ENCODE results near the gene SYNDIG1L.

SYNDIG1L gene

DNA sequence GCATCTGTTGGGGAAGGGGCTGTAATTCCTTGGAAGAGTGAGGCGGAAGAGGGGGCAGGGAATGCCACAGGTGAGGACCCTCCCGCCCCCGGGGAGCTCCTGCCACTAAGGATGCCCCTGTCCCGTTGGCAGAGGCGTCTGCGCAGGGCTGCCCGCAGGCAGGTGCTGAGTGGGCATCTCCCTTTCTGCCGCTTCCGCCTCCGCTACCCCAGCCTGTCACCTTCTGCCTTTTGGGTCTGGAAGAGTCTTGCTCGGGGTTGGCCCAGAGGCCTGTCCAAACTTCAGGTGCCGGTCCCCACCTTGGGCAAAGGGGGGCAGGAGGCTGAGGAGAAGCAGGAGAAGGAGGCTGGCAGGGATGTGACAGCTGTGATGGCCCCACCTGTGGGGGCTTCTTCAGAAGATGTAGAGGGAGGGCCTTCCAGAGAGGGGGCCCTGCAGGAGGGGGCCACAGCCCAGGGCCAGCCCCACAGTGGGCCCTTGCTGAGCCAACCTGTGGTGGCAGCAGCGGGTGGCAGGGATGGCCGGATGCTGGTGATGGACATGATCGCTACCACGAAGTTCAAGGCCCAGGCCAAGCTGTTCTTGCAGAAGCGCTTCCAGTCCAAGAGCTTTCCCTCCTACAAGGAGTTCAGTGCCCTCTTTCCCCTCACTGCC is 67.7 kb downstream of the SYNDIG1L start:
- DNase-seq, result no peak

DNA sequence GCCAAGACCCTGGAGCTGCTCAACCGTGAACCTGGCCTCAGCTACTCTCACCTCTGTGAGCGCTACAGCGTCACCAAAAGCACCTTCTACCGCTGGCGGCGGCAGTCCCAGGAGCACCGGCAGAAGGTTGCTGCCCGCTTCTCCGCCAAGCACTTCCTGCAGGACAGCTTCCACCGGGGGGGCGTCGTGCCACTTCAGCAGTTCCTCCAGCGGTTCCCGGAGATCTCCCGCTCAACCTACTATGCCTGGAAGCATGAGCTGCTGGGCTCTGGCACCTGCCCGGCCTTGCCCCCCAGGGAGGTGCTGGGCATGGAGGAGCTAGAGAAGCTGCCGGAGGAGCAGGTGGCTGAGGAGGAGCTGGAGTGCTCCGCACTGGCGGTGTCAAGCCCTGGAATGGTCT is 68.4 kb downstream of the SYNDIG1L start:
- no peak for DNase-seq

DNA sequence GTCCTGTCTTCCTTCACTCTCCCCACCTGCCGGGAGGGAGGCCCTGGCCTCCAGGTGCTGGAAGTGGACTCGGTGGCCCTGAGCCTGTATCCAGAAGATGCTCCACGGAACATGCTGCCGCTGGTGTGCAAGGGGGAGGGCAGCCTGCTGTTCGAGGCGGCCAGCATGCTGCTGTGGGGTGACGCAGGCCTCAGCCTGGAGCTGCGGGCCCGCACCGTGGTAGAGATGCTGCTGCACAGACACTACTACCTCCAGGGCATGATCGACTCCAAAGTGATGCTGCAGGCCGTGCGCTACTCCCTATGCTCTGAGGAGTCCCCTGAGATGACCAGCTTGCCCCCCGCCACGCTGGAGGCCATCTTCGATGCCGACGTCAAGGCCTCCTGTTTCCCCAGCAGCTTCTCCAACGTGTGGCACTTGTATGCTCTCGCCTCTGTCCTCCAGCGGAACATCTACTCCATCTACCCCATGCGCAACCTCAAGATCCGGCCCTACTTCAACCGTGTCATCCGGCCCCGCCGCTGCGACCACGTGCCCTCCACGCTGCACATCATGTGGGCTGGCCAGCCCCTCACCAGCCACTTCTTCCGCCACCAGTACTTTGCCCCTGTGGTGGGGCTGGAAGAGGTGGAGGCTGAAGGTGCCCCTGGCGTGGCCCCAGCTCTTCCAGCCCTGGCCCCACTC is 69.0 kb downstream of the SYNDIG1L start:
- DNase-seq, result no peak
